HCT116 (cell line): ENCODE measurements around the gene PRKCH. TPM values are rescaled to one million over a fixed set of nuclear protein-coding genes. Genes with fewer than 3 reads are reported as not detected.

ENCODE experiments used
- ATAC-seq: fragments of 200-7000 bp; cut with Tn5 transposase; 2 replicates; pipeline ENCODE4 v1.9.1; 2020; ENCODE audit warnings: mild to moderate bottlenecking, moderate library complexity
- BruUV-seq: library from RNA; stranded (reverse); fragments of 400-500 nt; replicated peaks from 2 replicates; lab custom pipeline; 2021; lab: Mats Ljungman, UMichigan
- CTCF ChIA-PET: fragments of 300-600 bp; sonication (Branson Sonifier 250); formaldehyde crosslinking; loops from one replicate; lab custom pipeline; 2021; ENCODE audit warnings: antibody characterized with exemption; lab: Charles Lee
- POLR2A ChIA-PET: fragments of 300-600, 350-600 bp; sonication (Branson Sonifier 250); formaldehyde crosslinking; loops from one replicate; lab custom pipeline; 2021; ENCODE audit warnings: antibody characterized with exemption; lab: Charles Lee
- RAD21 ChIA-PET, 2 experiments: fragments of 300-600 bp; sonication (Branson Sonifier 250); formaldehyde crosslinking; loops; one replicate each; lab custom pipeline; 2023; ENCODE audit warnings: low total read pairs in 2 of 2; ENCODE audit not compliant: uncharacterized antibody in 2 of 2, unreplicated experiment in 2 of 2, low non-redundant PET in 1 of 2; lab: Charles Lee
- DNase-seq: peaks from one replicate; pipeline ENCODE4 v3.0.0-alpha.2; 2010; ENCODE audit warnings: low read depth, low spot score
- H2AFZ ChIP-seq: fragments of 200-600 bp; shearing (Covaris generic), sonication (generic); 2 replicates; pipeline ENCODE4 v1.6.1; 2017; ENCODE audit warnings: low read depth, mixed run types, mixed read lengths, antibody characterized with exemption, low read length; ENCODE audit not compliant: poor library complexity, severe bottlenecking
- H3K27ac ChIP-seq: 2 replicates; pipeline ENCODE4 v1.5.1; 2012; ENCODE audit warnings: low read depth, low read length
- H3K27me3 ChIP-seq: fragments of 200-600 bp; sonication (generic); 2 replicates; pipeline ENCODE4 v1.6.1; 2016; ENCODE audit warnings: mixed run types, low read length, mixed read lengths; ENCODE audit not compliant: insufficient read depth
- H3K36me3 ChIP-seq, 2 experiments: fragments of 200-500 bp in 1 of 2; fragments of 200-600 bp in 1 of 2; sonication (Bioruptor generic) in 1 of 2; sonication (generic) in 1 of 2; 2 replicates each; pipeline versions ENCODE4 v1.5.1 to v1.6.1; 2014 to 2016; ENCODE audit warnings: low read length in 2 of 2, inconsistent platforms in 1 of 2, mixed read lengths in 1 of 2, mixed run types in 1 of 2; ENCODE audit not compliant: insufficient read depth in 2 of 2, control insufficient read depth in 1 of 2
- H3K4me1 ChIP-seq, 2 experiments: fragments of 200-600 bp in 1 of 2; sonication (generic) in 1 of 2; 2 replicates each; pipeline versions ENCODE4 v1.5.1 to v1.6.1; 2012 to 2017; ENCODE audit warnings: low read length in 2 of 2, inconsistent platforms in 1 of 2, mild to moderate bottlenecking in 1 of 2, mixed read lengths in 1 of 2, mixed run types in 1 of 2, moderate library complexity in 1 of 2; ENCODE audit not compliant: insufficient read depth in 2 of 2, control insufficient read depth in 1 of 2
- H3K4me2 ChIP-seq: fragments of 200-600 bp; sonication (generic); 2 replicates; pipeline ENCODE4 v1.6.1; 2017; ENCODE audit warnings: mixed run types, low read length, mixed read lengths
- H3K4me3 ChIP-seq, 2 experiments: fragments of 200-600 bp in 1 of 2; sonication (generic) in 1 of 2; replicated peaks in 1 of 2; 2 replicates each; pipeline ENCODE4 v1.5.1; 2011 to 2016; ENCODE audit warnings: low read length in 2 of 2, control low read depth in 1 of 2, low read depth in 1 of 2, mild to moderate bottlenecking in 1 of 2, mixed read lengths in 1 of 2, mixed run types in 1 of 2
- H3K79me2 ChIP-seq: fragments of 200-600 bp; sonication (generic); 2 replicates; pipeline ENCODE4 v1.6.1; 2017; ENCODE audit warnings: mild to moderate bottlenecking, mixed run types, low read length, moderate library complexity, mixed read lengths; ENCODE audit not compliant: insufficient read depth
- H3K9ac ChIP-seq: fragments of 200-600 bp; sonication (generic); 2 replicates; pipeline ENCODE4 v1.6.1; 2016; ENCODE audit warnings: low read length, mixed read lengths
- H3K9me2 ChIP-seq: fragments of 200-600 bp; sonication (generic), shearing (Covaris generic); 2 replicates; pipeline ENCODE4 v1.6.1; 2017; ENCODE audit warnings: mixed run types, mild to moderate bottlenecking, moderate library complexity; ENCODE audit not compliant: insufficient read depth
- H3K9me3 ChIP-seq, 2 experiments: fragments of 200-500 bp in 1 of 2; fragments of 200-600 bp in 1 of 2; sonication (Bioruptor generic) in 1 of 2; sonication (generic) in 1 of 2; 2 replicates each; pipeline ENCODE4 v1.6.1; 2014 to 2017; ENCODE audit warnings: low read length in 2 of 2, mixed read lengths in 2 of 2, inconsistent platforms in 1 of 2, low read depth in 1 of 2, mild to moderate bottlenecking in 1 of 2, mixed run types in 1 of 2, moderate library complexity in 1 of 2; ENCODE audit not compliant: control insufficient read depth in 1 of 2, insufficient read depth in 1 of 2
- H4K20me1 ChIP-seq: fragments of 200-600 bp; sonication (generic), shearing (Covaris generic); 2 replicates; pipeline ENCODE4 v1.6.1; 2017; ENCODE audit warnings: mixed run types, mild to moderate bottlenecking, moderate library complexity; ENCODE audit not compliant: insufficient read depth
- CEBPB ChIP-seq: IDR thresholded peaks from 2 replicates; pipeline ENCODE4 v1.6.1; 2012; ENCODE audit warnings: low read depth
- EZH2phosphoT487 ChIP-seq: fragments of 200-600 bp; IDR thresholded peaks from 2 replicates; pipeline ENCODE4 v1.6.1; 2018; ENCODE audit warnings: antibody characterized with exemption, borderline replicate concordance
- POLR2A ChIP-seq: IDR thresholded peaks from 2 replicates; pipeline ENCODE4 v1.7.0; 2011; ENCODE audit warnings: borderline replicate concordance; ENCODE audit not compliant: insufficient read depth, insufficient read length; ENCODE audit errors: extremely low read depth
- POLR2AphosphoS5 ChIP-seq: IDR thresholded peaks from 2 replicates; pipeline ENCODE4 v1.6.1; 2011; ENCODE audit warnings: mild to moderate bottlenecking, low read depth, low read length, moderate library complexity
- RAD21 ChIP-seq: IDR thresholded peaks from 2 replicates; pipeline ENCODE4 v1.6.1; 2012; ENCODE audit warnings: low read depth, mild to moderate bottlenecking
- SP1 ChIP-seq: IDR thresholded peaks from 2 replicates; pipeline ENCODE4 v1.6.1; 2012; ENCODE audit warnings: low read depth
- SRF ChIP-seq: IDR thresholded peaks from 2 replicates; pipeline ENCODE4 v1.6.1; 2012; ENCODE audit warnings: low read depth
- TCF7L2 ChIP-seq: IDR thresholded peaks from 2 replicates; pipeline ENCODE4 v1.7.0; 2011; ENCODE audit warnings: borderline replicate concordance, inconsistent platforms; ENCODE audit not compliant: insufficient read depth, insufficient read length; ENCODE audit errors: extremely low read depth
- YY1 ChIP-seq: IDR thresholded peaks from 2 replicates; pipeline ENCODE4 v1.6.1; 2011; ENCODE audit warnings: low read length, low read depth, moderate library complexity, mild to moderate bottlenecking; ENCODE audit not compliant: insufficient replicate concordance; ENCODE audit errors: extremely low read depth
- ZBTB33 ChIP-seq: IDR thresholded peaks from 2 replicates; pipeline ENCODE4 v1.6.1; 2011; ENCODE audit warnings: mild to moderate bottlenecking, low read length, moderate library complexity; ENCODE audit not compliant: insufficient replicate concordance; ENCODE audit errors: extremely low read depth
- ZNF274 ChIP-seq: fragments of 200-500 bp; sonication (Bioruptor generic); IDR thresholded peaks from 2 replicates; pipeline ENCODE4 v1.6.1; 2014; ENCODE audit warnings: mild to moderate bottlenecking, low read depth, low read length, inconsistent platforms
- intact Hi-C: fragments of 100-400 bp; cut with micrococcal nuclease; formaldehyde crosslinking; loops from 2 replicates; pipeline ENCODE4 v1.10.0; 2022
- total RNA-seq: library from RNA; stranded (reverse); gene quantifications from one replicate; pipeline ENCODE4 v1.2.1, GENCODE V29; 2021; ENCODE audit not compliant: unreplicated experiment
- TF ChIP-seq, protein P1 (sequence below): IDR thresholded peaks from 2 replicates; pipeline ENCODE4 v1.6.1; 2012

The PRKCH gene
- total RNA-seq, 1 experiment from 2014 or later: 16.6 TPM

GRCh38 chr14:61408498-61408897, 87.1 kb downstream of the PRKCH start:
- no TSS peak for BruUV-seq
- POLR2A ChIA-PET: no interaction called here
- Histone ChIP-seq H3K9ac (no peak overlapping the region), H2AFZ (no peak overlapping the region), H3K36me3 (no peaks in the 10 kb centered on the region), H4K20me1 (no peaks in the 10 kb centered on the region), H3K9me2 (no peaks in the 10 kb centered on the region), H3K79me2 (no peaks in the 10 kb centered on the region), H3K27ac (no peak overlapping the region), H3K4me1 (no peaks in the 10 kb centered on the region), H3K4me3 (no peak overlapping the region), H3K4me2 (no peak overlapping the region), H3K27me3 (no peaks in the 10 kb centered on the region), H3K9me3 (no peaks in the 10 kb centered on the region)
- ATAC-seq (no peak), DNase-seq (no peak)
- intact Hi-C loops: no loop called here
- CTCF ChIA-PET: no interaction called here
- TF ChIP-seq ZNF274 (no peak), YY1 (no peak), TCF7L2 (no peak), CEBPB (no peak), POLR2AphosphoS5 (no peak), POLR2A (no peak), EZH2phosphoT487 (no peak), ZBTB33 (no peak), RAD21 (no peak), SP1 (no peak), SRF (no peak)
- TF ChIP-seq, protein P1, sequence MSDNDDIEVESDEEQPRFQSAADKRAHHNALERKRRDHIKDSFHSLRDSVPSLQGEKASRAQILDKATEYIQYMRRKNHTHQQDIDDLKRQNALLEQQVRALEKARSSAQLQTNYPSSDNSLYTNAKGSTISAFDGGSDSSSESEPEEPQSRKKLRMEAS: no peak
- RAD21 ChIA-PET: no interaction called here
